ENCODE measurements around the gene HINFP. TPM values are rescaled to one million over a fixed set of nuclear protein-coding genes. Genes with fewer than 3 reads are reported as not detected.

Gene HINFP
- total and polyA plus RNA-seq, 9 of the 15 experiments (the other 6 are each of a cell fraction or from before 2014, with no cell fraction given) = 13.8 to 34.1 (median 22.5) TPM

DNA sequence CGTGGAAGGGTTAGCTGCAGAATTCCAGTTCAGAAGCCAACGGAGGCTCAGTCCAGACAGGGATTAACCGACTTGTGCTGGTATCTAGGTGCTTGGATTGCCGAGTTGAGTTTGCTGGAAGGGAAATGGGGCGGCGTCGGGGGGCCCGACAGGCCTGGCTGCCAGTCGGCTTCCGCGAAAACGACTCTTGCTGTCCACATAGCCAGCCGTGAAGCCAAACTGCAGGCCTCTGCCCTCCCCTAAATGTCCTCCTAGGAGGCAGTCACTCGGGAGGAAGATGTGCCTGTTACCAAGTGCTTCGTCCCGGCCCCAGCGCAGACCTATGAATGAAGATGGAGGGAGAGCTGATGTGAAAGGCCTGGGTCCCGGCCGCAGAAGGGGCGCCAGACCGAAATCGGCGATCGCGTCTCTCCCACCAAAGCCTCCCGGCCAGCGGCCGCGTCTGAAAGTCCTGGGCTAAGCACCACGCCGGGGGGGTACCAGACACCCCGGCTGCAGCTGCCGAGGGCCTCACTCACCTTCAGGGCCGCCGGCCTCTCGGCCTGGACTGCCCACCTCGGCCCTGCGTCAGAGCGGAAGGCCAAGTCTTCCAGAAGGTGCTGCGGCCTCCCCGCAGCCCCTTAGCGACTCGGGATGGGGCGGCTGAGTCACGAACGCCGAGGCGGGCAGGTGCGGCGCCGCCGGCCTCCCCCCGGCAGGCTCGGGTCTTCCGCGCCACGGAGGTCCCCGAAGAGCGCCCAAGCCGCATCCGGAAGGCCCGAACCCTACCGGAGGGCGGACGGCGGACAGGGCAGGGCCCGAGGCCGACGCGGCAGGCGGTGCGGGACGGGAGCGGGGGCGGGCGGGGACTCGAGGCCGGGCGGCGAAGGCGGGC lies 27.2 kb upstream of the HINFP start (continued):
- TF ChIP-seq TEAD4 (IDR thresholded peaks at IDR 0.05; ENCODE audit: low read length) (0 out of 2 replicates have a peak, but pooled peaks have one; percentile 22), TEAD4 (CRISPR knock-in tag; IDR thresholded peaks at IDR 0.05; ENCODE audit: borderline replicate concordance) (no peak), ZNF174 (CRISPR knock-in tag; IDR thresholded peaks at IDR 0.05) (0 out of 2 replicates have a peak, but pooled peaks have one; percentile 41), NBN (IDR thresholded peaks at IDR 0.05; ENCODE audit: low read depth) (no peak), FUS (optimal IDR thresholded peaks at IDR 0.05; ENCODE audit: low read depth, low read length) (peak; percentile 98), PHF21A (IDR thresholded peaks at IDR 0.05; ENCODE audit: borderline replicate concordance, low read depth) (no peak), PTRF (tag; IDR thresholded peaks at IDR 0.05) (no peak), HNRNPK (IDR thresholded peaks at IDR 0.05; ENCODE audit: low read depth, low read length, poor library complexity, severe bottlenecking) (peak; percentile 40), CBX1 (IDR thresholded peaks at IDR 0.05; ENCODE audit: low read depth) (peak; percentile 53; the same call in 1 of the 2 replicates), RCOR1 (IDR thresholded peaks at IDR 0.05; ENCODE audit: borderline replicate concordance in 1 of 2, low read depth in 2 of 2, low read length in 2 of 2) (peak in 1 of 2 experiments; percentile 32; a peak in 1 of 4 replicates), EP300 (IDR thresholded peaks at IDR 0.05; ENCODE audit: low read length) (no peak), SPI1 (IDR thresholded peaks at IDR 0.05; ENCODE audit: borderline replicate concordance, low read depth, low read length) (no peak), FOXJ3 (CRISPR knock-in tag; IDR thresholded peaks at IDR 0.05) (no peak), TGIF2 (CRISPR knock-in tag; IDR thresholded peaks at IDR 0.05) (peak; percentile 5; the same call in 1 of the 2 replicates), ZNF830 (CRISPR knock-in tag; IDR thresholded peaks at IDR 0.05) (no peak), ZFX (CRISPR knock-in tag; IDR thresholded peaks at IDR 0.05) (no peak; the same call in 1 of the 2 replicates), EHMT2 (IDR thresholded peaks at IDR 0.05) (no peak), RFX7 (CRISPR knock-in tag; IDR thresholded peaks at IDR 0.05) (no peak), RBM15 (IDR thresholded peaks at IDR 0.05; ENCODE audit: insufficient read depth, low read length) (peak; percentile 91; the same call in 1 of the 2 replicates), FOXM1 (IDR thresholded peaks at IDR 0.05; ENCODE audit: low read depth) (no peak), FOXM1 (CRISPR knock-in tag; IDR thresholded peaks at IDR 0.05; ENCODE audit: low read depth) (no peak), MYNN (IDR thresholded peaks at IDR 0.05) (peak; percentile 36), MYNN (CRISPR knock-in tag; IDR thresholded peaks at IDR 0.05) (no peak), SRSF3 (IDR thresholded peaks at IDR 0.05; ENCODE audit: insufficient read depth, low read length) (no peak)
- TF ChIP-seq, protein P1, sequence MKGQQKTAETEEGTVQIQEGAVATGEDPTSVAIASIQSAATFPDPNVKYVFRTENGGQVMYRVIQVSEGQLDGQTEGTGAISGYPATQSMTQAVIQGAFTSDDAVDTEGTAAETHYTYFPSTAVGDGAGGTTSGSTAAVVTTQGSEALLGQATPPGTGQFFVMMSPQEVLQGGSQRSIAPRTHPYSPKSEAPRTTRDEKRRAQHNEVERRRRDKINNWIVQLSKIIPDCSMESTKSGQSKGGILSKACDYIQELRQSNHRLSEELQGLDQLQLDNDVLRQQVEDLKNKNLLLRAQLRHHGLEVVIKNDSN (CRISPR knock-in tag; IDR thresholded peaks at IDR 0.05) = 0 out of 2 replicates have a peak, but pooled peaks have one; percentile 10
- TF ChIP-seq, protein P2, sequence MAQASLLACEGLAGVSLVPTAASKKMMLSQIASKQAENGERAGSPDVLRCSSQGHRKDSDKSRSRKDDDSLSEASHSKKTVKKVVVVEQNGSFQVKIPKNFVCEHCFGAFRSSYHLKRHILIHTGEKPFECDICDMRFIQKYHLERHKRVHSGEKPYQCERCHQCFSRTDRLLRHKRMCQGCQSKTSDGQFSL (CRISPR knock-in tag; IDR thresholded peaks at IDR 0.05) = 0 out of 2 replicates have a peak, but pooled peaks have one; percentile 14
- TF ChIP-seq, protein P2 (tag; IDR thresholded peaks at IDR 0.05) = no peak
- TF ChIP-seq, protein P3, sequence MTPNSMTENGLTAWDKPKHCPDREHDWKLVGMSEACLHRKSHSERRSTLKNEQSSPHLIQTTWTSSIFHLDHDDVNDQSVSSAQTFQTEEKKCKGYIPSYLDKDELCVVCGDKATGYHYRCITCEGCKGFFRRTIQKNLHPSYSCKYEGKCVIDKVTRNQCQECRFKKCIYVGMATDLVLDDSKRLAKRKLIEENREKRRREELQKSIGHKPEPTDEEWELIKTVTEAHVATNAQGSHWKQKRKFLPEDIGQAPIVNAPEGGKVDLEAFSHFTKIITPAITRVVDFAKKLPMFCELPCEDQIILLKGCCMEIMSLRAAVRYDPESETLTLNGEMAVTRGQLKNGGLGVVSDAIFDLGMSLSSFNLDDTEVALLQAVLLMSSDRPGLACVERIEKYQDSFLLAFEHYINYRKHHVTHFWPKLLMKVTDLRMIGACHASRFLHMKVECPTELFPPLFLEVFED (CRISPR knock-in tag; conservative IDR thresholded peaks at IDR 0.05) = no peak
